ENCODE results near the gene GRID2.
A peak's percentile ranks its signal among the peaks of the same experiment; 100 is the strongest.
"Not testable (repeated sequence)": the region's sequence is repeated elsewhere in the genome, so short reads cannot be mapped to it uniquely, and the experiment has no call there.

GRID2 gene

DNA sequence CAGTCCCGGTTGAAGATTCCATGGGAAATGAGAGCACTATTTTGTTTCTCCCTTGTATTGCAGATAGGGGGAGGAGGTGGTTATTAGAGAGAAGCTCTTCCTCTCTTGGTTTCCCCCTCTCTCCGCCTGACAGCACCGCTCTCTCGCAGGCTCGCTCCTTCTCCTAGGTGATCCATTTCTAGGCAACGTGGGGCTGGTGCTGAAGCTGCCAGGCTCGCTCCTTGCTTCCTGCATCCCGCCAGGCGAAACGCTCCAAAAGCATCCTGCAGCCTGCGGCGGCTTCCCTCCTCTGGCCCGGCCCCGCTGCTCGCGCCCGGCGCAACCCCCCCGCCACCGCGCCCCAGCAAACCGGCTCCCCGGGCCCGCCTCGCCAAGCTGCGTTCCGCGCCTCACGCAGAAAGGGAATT is at the start of gene GRID2:
GRID2 (plus strand) TSS at position 346 of the 407 bp plus-strand sequence.
- DNase-seq: peak; percentile 71

DNA sequence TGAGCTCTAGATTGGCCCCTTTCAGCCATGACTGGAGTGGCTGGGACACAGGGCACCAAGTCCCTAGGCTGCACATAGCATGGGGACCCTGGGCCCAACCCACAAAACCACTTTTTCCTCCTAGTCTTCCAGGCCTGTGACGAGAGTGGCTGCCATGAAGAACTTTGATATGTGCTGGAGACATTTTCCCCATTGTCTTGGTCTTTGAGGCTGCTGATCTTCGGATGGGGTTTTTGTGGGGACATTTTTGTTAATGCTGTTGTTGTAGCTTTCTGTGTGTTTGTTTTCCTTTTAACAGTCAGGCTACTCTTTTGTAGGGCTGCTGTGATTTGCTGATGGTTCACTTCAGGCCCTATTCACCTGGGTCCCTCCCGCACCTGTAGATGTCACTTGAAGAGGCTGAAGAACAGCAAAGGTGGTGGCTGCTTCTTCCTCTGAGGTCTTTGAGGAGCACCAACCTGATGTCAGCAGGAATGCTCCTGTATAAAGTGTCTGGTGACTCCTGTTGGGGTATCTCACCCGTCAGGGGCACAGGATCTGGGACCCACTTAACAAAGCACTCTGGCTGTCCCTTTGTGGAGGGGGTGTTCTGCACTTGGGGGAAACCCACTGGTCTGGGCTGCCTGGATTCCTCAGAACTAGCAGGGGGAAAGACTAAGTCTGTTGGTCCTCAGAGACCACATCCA is 49.6 kb upstream of the GRID2 start:
- DNase-seq: no peak

DNA sequence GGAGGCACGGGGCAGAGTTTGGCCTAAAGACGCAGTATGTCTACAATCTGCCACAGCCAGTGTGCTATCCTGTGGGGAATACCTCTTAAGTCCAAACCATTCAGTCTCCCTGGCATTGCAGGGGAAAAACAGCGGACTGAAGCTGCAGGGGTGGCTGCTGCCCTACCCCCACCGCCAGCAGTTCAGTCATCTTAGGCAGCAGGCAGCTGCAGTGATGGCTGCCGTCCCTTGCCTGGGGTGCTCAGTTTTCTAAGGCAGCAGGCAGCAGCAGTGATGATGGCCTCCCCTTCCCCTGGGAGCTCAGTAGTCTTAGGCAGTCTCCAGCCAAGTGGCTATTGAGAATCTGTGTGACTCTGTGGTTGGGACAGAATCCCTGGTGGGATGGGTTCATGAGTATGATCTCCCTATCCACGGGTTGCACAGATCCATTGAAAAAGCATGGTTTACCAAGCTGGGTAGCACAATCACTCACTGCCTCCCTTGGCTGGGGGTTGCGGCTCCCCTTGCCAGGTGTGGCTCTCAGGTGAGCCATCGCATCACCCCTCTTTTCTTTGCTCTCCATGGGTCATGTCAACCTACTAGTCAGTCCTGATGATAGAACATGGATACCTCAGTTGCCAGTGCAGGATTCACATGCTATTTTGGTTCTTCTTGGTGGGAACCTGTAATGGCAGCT is 48.9 kb upstream of the GRID2 start:
- DNase-seq: no peak

DNA sequence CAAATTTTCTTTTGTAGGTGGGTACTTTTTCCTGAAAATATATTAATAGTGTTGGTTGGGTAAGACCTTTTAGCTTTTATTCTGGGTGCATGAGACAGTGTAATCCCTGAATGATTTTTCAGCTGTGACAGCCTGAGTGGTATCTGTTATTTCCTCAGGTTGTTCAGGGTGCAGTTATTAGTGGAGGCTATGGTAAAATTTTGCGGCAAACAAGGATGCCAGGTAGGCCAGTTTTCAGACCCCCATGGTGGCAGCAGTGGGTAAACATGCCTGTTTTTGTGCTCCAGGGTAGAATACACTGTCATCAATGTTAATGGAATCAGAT is 47.9 kb upstream of the GRID2 start:
- no peak for DNase-seq

DNA sequence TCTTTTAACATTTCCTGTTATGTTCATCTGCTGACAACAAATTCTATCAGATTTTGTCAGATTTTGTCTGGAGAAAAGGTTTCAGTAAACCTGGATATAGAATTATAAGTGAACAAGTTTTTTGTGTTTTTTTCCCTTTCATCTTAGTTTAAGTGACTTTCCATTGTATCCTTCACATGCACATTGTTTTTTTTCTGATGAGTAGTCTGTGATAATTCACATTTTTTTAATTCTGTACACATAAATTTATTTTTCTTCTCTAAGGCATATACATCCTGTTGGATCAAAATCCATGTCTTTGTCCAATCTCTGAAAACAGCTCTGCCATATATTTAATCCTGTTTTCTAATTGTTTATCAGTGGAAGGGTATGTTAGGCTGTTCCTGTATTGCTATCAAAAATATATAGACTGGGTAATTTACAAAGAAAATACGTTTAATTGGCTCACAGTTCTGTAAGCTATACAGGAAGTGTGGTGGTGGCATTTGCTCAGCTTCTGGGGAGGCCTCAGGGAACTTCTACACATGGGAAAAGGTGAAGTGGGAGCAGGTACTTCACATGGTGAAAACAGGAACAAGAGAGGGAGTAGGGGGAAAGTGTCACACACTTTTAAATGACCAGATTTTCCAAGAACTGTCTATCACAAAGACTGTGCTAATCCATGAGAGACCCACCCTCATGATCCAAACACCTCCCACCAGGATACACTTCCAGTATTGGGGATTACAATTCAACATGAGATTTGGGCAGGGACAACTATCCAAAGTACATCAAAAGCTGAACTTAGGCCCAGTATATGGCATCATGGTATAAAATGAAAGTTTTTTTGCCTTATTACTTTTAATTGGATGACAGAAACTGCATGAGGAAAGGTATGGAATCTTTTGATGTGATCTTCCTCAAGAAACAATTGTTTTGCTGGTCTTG is 45.6 kb upstream of the GRID2 start:
- no peak for DNase-seq

DNA sequence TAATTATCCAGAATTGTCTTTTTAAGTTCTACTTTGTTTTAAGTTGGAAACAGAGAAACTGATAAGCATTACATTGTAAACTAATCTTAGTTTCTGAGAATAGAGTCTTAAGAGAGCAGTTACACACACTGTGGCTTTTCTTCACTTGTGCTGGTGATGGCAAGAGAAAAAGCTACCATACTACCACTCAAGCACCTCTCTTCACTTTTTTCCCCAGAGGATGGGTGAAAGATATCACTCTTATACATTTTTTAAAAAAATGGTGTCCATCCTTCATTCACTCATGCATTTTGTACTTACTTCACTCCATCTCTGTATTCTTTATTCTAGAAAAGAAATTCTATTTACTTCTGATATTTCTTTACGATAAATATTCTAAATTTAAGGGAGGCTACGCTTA is 42.5 kb upstream of the GRID2 start:
- no peak for DNase-seq

DNA sequence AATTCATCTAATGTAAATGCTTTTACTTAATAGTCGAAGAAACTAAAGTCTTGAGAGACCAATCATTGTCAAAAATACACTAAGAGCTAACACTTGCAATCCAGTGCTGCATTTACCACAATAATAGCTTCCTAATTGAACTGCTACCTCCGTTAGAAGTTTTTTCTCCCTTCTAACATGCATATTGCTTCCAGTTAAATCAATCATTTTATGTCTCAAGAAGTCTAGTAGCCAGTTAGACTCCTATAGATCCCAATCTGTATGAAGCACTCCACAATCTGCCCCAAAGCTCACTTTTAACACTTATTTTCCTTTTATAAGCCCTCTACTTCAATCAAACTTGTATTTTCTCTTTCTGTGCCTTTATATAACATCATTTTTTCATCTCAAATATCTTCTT is 41.4 kb upstream of the GRID2 start:
- no peak for DNase-seq

DNA sequence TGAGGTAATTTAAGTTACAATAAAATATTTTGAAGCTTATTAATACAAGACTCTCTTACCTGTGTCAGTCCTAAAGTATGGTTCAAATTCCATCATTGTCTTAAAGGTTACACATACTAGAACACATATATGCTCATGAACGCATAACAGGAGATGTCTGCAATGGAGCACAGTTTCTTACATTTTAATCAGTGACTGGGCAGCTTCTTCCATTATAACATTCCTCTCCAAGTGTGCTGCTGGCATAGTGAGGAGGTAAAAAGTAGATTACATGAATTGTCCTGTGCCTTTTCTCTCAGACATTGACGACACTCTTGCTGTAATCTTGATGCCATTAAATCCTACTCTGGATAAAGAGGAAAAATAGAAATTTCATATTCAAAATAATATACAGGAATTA is 40.8 kb upstream of the GRID2 start:
- no peak for DNase-seq

DNA sequence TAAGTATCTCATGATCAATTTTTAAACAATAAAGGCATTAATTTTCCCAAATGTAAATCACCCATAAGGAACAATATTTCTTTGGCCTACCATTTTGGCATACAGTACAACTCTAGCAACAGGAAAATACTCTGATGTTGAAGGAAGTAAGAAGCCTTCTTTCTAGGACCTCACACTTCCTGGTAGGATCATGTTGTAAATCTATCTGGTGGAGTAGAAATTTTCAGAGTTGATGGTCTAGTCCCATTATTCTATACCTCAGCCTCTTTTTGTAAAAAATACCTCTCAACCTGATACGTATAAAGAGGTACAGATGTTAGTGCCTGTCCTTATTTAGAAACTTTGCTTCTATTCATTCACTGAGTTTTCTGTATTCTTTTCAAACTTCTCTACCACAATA is 40.2 kb upstream of the GRID2 start:
- no peak for DNase-seq

DNA sequence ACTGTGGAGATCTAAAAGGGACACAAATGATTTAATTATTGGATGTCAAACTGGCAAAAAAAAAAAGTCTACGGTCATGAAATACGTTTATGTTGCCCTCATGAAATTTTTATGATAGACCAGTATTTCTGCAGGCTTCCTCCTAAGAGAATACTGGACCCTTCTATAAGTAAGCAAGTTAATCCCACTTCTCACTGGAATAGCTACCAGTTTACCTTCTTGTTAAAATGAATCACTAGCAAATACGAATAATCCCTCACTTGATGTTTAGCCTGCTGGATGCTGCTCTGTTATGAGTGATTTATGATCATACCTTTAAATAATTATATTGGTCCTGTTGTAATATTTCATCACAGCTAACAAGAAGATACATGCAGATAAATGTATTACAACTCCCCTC is 39.6 kb upstream of the GRID2 start:
- no peak for DNase-seq

DNA sequence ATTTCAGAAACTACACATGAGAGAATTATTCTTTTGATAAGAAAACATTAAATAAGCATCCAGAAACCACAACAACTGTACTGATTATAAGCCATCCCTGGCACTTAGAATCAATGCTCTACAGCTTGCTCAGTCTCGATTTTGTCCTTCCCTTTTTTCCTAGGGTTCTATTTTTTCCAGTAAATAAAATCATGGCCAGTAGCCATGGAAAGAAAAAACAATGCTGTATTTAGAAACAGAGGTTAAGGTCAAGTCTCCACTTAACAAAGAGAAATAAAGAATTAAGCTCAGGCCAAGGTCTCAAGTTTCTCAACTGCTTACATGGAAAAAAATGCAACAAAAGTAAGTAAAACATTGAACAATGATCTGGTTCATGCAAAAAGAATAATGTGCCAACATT is 38.7 kb upstream of the GRID2 start:
- no peak for DNase-seq

DNA sequence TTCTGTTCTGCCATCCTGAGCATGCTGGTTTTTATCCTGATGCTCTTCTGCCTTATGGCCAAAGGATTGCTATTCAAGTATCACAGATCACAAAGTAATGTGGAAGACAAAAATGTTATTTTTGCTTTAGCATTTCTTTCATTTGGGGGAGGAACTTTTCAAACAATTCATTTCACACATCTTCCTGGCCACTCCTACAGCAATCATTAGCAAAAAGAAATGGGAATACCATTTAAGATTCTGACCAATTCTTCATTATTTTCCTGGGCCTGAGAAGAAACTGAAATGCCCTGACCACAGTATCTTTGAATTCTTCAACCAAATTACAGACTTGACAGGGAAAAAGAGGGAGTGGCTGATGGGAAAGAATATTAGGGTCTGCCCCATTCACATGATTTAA is 38.0 kb upstream of the GRID2 start:
- no peak for DNase-seq

DNA sequence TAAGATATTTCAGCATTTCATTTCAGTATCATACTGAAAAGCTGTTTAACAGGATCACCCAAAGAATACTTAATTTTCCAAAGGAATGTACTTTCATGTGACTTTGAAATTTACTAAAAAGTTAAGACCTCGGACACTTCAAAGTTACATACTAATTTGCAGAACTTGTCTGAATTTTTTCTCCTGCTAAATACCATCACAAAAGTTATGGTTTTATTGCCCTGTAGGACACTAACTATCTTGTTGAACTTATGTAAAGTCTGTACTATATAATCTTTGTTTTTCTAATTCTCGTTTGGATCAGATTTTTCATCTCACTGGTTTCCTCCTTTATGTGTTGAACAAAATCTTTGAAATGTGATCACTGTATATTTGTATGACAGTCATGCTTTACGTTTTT is 37.2 kb upstream of the GRID2 start:
- no peak for DNase-seq

DNA sequence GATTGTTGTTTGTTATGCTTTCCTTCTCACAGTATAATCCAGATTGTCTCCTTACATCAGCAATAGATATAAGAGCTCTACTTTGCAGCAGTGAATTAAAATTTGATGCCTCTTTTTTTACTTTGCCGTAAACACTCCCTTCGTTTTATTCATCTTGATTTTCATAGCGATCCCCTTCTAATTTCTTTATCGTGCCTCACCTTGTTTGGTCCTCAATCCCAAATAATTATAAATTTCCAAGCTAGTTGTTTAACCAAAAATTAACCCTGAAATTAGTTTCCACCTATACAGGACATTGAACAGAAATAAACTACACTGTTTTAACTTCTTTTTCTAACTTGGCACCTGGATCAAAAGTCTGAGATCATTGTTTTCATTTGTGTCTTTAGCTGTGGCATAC is 35.1 kb upstream of the GRID2 start:
- no peak for DNase-seq

DNA sequence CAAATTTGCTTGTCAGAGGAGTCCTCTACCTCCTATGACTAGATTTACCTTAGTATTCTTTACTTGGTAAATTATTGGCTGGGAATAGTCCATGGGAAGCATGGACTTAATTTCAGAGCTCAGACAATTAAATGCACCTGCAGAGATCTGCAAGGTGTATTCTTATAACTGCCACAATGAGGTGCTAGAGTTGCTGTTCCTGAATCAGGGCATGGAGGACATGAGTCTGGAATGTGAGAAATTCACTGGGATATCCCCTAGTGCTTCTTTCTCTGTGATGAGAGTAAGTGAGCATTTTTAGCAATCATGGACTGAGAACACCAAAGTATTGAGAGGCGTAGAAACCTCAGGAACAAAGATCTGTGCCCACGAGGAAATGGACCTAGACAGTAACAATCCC is 32.9 kb upstream of the GRID2 start:
- no peak for DNase-seq

DNA sequence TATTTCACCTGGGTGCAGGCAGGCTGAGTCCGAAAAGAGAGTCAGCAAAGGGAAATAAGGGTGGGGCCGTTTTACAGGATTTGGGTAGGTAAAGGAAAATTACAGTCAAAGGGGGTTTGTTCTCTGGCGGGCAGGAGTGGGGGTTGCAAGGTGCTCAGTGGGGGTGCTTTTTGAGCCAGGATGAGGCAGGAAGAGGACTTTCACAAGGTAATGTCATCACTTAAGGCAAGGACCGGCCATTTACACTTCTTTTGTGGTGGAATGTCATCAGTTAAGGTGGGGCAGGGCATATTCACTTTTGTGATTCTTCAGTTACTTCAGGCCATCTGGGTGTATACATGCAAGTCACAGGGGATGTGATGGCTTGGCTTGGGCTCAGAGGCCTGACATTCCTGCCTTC is 32.2 kb upstream of the GRID2 start:
- DNase-seq: not testable (repeated sequence)

DNA sequence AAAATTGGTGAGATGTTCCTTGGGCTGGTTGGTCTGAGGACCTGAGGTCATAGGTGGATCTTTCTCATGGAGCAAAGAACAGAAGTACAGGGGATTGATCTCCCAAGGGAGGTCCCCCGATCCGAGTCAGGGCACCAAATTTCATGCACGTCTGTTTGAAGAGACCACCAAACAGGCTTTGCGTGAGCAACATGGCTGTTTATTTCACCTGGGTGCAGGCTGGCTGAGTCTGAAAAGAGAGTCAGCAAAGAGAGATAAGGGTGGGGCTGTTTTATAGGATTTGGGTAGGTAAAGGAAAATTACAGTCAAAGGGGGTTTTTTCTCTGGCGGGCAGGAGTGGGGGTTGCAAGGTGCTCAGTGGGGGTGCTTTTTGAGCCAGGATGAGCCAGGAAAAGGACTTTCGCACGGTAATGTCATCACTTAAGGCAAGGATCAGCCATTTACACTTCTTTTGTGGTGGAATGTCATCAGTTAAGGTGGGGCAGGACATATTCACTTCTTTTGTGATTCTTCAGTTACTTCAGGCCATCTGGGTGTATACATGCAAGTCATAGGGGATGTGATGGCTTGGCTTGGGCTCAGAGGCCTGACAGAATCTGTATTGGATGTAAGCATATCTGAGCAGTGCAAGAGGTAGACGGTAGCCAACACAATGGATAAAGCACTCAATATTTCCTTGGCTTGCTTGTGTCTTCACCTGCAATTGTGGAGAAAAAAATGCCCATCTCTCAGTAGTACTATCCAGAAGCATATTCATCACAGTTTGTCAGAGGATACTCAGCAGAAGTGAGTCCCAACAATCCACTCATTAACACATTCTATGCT is 26.5 kb upstream of the GRID2 start:
- DNase-seq: not testable (repeated sequence)

DNA sequence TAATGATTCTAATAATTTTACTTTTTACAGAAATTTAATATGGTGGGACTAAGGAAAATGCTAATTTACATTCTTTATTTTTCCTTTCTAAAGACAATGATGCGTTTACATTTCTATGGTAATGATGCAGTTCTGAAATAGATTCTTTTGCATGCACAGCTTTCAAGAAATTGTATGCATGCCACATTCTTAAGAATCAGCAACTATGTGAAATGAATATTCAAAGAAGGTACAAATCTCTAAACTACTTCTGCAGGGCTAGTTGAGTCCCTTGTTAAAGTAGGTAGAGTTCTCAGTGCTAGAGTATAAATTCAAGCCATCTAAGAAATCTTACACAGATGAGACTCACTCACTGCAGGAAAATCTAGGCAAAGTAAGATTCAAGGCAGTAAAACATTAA is 24.5 kb upstream of the GRID2 start:
- DNase-seq: no peak

DNA sequence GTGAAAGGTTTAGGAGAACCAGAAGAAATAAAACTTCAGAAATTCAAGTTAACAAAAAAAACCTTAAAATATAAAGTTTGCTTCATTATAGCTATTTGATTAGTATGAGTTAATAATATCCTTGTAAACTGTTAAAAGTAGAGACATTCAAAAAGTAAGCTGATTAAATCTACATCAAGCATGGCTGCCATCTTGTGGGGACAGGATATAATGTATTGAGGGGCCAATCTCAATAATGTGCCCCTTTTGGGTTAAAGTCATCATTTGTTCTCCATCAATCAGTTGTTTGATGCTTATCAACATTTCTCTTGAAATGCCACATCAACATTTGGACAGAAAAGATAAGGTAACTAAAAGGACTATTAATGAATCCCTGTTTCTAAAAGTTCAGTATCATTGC is 4.6 kb upstream of the GRID2 start:
- no peak for DNase-seq

DNA sequence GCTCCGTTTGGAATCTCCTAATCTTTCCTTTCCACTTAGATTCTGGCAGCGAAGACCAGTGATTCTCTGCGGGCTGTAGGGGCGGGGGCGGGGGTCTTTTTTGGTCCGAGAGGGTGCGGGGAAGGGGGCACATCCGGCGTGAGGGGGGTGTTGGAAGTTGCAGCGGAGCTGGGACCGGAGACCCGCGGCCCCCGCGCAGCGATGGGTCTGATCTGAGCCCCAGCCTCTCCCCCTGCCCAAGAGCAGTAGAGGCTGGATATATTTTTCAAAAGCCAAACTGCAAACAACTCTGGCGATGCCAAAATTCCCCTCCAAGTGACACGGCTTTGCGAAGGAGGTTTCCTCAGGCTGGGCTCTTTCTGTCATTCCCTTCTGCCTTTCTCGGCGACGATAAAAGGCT is 355 bp downstream of the GRID2 start:
- DNase-seq: peak; percentile 44

DNA sequence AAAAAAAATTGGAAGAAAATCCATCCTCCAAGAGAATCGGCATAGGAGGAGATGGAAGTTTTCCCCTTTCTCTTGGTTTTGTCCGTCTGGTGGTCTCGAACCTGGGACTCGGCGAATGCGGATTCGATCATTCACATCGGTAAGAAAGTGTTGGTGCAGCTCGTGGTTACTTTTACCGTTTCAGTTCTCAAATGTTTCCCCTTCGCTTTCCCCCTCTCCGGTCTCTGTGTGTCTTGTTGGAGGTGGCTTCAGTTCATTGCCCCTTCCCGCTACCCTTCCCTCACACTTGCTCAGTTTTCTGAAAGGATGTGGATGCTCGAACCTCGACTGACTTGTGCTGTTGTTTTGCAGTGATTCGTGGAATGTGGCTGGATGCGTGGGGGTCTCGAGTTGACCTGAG is 840 bp downstream of the GRID2 start:
- DNase-seq: peak; percentile 50

DNA sequence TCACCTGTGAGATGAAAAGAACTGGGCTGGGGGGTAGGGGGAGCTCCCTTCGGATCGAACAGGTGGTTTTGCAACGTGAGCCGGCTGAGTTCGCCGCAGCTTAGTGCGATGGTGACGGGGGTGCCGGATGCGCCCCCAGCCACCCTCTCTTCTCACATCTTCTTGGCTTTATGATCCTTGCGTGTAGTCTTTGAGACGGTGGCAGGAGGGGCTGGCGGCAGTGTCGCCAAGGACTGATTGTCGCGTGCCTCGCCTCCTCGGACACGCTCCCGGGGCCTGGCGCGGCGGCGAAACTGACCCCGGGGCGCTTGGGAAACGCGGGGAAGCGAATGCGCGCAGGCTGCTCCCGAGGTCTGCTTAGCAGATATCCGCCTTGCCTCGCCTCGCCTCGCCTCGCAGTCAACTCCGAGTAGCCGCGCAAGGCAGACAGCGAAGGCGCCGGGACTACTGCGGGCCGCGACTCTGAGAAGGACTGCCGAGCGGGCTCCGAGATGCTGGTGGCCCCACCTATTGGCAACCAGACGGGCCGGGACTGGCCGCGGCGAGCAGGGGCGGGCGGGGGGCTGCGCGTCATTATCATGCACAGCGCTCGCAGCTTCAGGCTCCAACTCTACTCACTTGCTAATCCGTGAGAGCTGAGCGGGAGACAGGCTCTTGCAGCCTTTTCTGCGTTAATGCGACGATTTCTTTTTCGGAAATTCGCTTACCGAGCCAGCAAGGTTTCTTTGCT is 1.5 kb downstream of the GRID2 start:
- peak; percentile 81 for DNase-seq

All from right forelimb (tissue), 1 donor.